MM.1S (cell line): ENCODE measurements around the gene PHLDB1.

Experiments used
- DNase-seq: peaks from one replicate; pipeline ENCODE4 v3.0.0-alpha.2; 2015
- H2AFZ ChIP-seq: fragments of 300-600 bp; sonication (generic); 2 replicates; pipeline ENCODE4 v1.6.0; 2016; ENCODE audit warnings: antibody characterized with exemption, low read length
- H3F3A ChIP-seq: fragments of 300-600 bp; sonication (generic); 2 replicates; pipeline ENCODE4 v1.6.1; 2016; ENCODE audit warnings: mild to moderate bottlenecking, antibody characterized with exemption, low read length, moderate library complexity, mixed read lengths; ENCODE audit not compliant: insufficient read depth
- H3K27ac ChIP-seq: fragments of 300-600 bp; sonication (generic); 2 replicates; pipeline ENCODE4 v1.5.1; 2016; ENCODE audit warnings: mild to moderate bottlenecking, low read length
- H3K27me3 ChIP-seq: fragments of 300-600 bp; sonication (generic); replicated peaks from 2 replicates; pipeline ENCODE4 v1.6.0; 2016; ENCODE audit warnings: low read length; ENCODE audit not compliant: insufficient read depth
- H3K36me3 ChIP-seq: fragments of 300-600 bp; sonication (generic); replicated peaks from 2 replicates; pipeline ENCODE4 v1.6.1; 2016; ENCODE audit warnings: mild to moderate bottlenecking, low read length, mixed read lengths; ENCODE audit not compliant: insufficient read depth
- H3K4me1 ChIP-seq: fragments of 300-600 bp; sonication (generic); 2 replicates; pipeline ENCODE4 v1.6.1; 2016; ENCODE audit warnings: low read length, mixed read lengths
- H3K4me2 ChIP-seq: fragments of 300-600 bp; sonication (generic); 2 replicates; pipeline ENCODE4 v1.6.0; 2016; ENCODE audit warnings: low read depth, low read length
- H3K4me3 ChIP-seq: fragments of 300-600 bp; sonication (generic); 2 replicates; pipeline ENCODE4 v1.5.1; 2016; ENCODE audit warnings: low read length, mixed read lengths
- H3K79me2 ChIP-seq: fragments of 300-600 bp; sonication (generic); 2 replicates; pipeline ENCODE4 v1.6.1; 2016; ENCODE audit warnings: mixed run types, low read length, mixed read lengths
- H3K9ac ChIP-seq: fragments of 300-600 bp; sonication (generic); 2 replicates; pipeline ENCODE4 v1.6.1; 2016; ENCODE audit warnings: low read length, mixed read lengths
- H3K9me2 ChIP-seq: fragments of 300-600 bp; sonication (generic); replicated peaks from 2 replicates; pipeline ENCODE4 v1.6.1; 2016; ENCODE audit warnings: mild to moderate bottlenecking, low read length, mixed read lengths; ENCODE audit not compliant: insufficient read depth
- H3K9me3 ChIP-seq: fragments of 300-600 bp; sonication (generic); replicated peaks from 2 replicates; pipeline ENCODE4 v1.6.1; 2016; ENCODE audit warnings: mild to moderate bottlenecking, low read length, mixed read lengths; ENCODE audit not compliant: insufficient read depth
- H4K20me1 ChIP-seq: fragments of 300-600 bp; sonication (generic); 2 replicates; pipeline ENCODE4 v1.6.1; 2016; ENCODE audit warnings: mild to moderate bottlenecking, low read length, moderate library complexity, mixed read lengths; ENCODE audit not compliant: insufficient read depth
- EZH2 ChIP-seq: fragments of 300-600 bp; sonication (generic); optimal IDR thresholded peaks from 2 replicates; pipeline ENCODE3; 2017; ENCODE audit warnings: low read depth, mild to moderate bottlenecking, antibody characterized with exemption, low read length, mixed read lengths
- EZH2phosphoT487 ChIP-seq: fragments of 300-600 bp; sonication (generic); IDR thresholded peaks from 2 replicates; pipeline ENCODE4 v1.6.1; 2018; ENCODE audit warnings: antibody characterized with exemption, low read length
- TF ChIP-seq, protein P1 (sequence below): fragments of 300-600 bp; sonication (generic); IDR thresholded peaks from 2 replicates; pipeline ENCODE4 v1.5.1; 2016; ENCODE audit warnings: antibody characterized with exemption, low read length, mixed read lengths

The PHLDB1 gene

DNA sequence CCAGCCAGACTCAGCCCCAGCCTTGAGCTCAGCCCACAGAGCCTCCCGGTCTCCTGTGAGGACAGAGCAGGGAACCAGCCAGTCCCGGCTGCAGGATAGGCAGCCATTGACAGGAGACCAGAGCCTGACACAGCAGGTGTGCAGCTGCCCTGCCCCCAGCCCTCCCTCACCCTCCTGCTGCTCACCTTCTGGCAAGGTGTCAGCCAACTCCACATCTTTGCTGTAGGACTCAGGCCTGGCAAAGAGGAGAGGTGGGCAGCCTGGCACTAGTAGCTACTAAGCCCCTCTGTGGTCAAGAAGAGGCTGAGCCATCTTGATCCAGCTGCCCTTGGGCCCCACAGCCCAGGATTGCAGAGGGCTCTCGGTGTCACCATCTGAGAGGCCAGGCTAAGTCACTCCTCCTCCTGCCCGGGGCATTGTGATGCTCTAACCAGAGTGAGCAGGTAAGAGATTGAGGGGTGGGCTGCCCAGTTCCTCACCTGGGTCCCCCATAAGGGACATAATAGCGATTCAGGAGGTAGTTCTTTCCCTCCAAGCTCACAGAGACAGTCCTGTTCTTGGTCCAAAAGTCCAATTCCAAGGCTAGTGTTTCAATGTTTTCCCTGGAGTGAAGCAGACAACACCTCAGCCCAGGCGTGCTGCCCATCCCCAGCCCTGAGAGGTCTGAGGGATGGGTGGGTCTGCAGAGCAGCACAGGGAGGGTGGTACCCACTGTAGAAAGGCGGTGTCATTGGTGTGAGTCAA lies 53.4 kb downstream of the PHLDB1 start:
- H3K27me3 ChIP-seq, result no peaks in the 10 kb centered on the region
- H3K27ac ChIP-seq, result no peak overlapping the region
- no peak for TF ChIP-seq EZH2
- no peak for TF ChIP-seq EZH2phosphoT487
- TF ChIP-seq, protein P1, sequence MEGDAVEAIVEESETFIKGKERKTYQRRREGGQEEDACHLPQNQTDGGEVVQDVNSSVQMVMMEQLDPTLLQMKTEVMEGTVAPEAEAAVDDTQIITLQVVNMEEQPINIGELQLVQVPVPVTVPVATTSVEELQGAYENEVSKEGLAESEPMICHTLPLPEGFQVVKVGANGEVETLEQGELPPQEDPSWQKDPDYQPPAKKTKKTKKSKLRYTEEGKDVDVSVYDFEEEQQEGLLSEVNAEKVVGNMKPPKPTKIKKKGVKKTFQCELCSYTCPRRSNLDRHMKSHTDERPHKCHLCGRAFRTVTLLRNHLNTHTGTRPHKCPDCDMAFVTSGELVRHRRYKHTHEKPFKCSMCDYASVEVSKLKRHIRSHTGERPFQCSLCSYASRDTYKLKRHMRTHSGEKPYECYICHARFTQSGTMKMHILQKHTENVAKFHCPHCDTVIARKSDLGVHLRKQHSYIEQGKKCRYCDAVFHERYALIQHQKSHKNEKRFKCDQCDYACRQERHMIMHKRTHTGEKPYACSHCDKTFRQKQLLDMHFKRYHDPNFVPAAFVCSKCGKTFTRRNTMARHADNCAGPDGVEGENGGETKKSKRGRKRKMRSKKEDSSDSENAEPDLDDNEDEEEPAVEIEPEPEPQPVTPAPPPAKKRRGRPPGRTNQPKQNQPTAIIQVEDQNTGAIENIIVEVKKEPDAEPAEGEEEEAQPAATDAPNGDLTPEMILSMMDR, result no peak
- H3K9me3 ChIP-seq, result no peaks in the 10 kb centered on the region
- H3K4me2 ChIP-seq, result no peak overlapping the region
- no peaks in the 10 kb centered on the region for H3F3A ChIP-seq
- H3K79me2 ChIP-seq, result no peaks in the 10 kb centered on the region
- H4K20me1 ChIP-seq, result no peaks in the 10 kb centered on the region
- H3K4me1 ChIP-seq, result no peaks in the 10 kb centered on the region
- H3K9me2 ChIP-seq, result no peaks in the 10 kb centered on the region
- no peak overlapping the region for H3K9ac ChIP-seq
- H2AFZ ChIP-seq, result no peak overlapping the region
- no peak overlapping the region for H3K4me3 ChIP-seq
- DNase-seq, result no peak
- H3K36me3 ChIP-seq, result no peaks in the 10 kb centered on the region

DNA sequence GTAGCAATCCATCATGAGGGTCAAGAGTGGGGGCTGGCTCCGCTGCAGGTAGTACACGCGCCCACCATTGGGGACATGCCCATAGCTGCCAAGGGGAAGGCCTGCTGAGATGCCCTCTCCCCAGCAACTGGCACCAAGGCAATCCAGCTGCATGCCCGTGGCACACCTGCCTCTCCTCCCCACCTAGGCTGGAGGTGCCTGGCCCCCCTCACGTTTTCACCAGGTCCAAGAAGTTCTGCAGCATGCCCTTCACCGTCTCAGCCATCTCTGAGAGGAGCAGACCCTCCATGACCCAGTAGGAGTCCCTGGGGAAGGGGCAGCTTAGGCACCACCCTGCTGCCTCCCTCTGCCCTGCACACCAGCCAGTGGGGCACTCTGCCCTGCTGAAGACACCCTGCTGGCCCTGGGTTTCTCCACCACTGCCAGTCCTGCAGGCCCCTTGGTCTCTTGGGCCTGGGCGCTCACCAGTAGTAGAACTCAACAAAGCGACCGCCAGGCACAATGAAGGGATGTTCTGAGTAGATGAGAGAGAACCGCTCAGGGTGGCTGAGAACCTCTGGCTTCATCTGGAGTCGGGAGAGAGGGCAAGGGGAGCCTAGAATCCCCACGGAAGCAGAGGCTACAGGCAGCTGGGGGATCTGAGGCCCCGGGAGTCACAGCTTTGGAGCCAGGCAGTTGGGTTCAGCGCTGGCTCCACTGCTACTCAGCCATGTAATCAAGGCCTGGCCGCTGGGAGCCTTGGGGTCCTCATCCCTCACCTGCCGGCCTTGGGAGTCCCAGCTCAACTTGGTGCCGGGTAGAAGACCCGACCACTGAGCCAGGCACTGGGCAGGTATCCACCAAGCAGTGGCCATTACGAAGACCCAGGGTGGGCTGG lies 54.2 kb downstream of the PHLDB1 start:
- H3K4me2 ChIP-seq, result no peak overlapping the region
- H3K4me1 ChIP-seq, result no peaks in the 10 kb centered on the region
- H3K36me3 ChIP-seq, result no peaks in the 10 kb centered on the region
- no peak overlapping the region for H3K9ac ChIP-seq
- H3K9me3 ChIP-seq, result no peaks in the 10 kb centered on the region
- no peak overlapping the region for H3K27ac ChIP-seq
- H3F3A ChIP-seq, result no peaks in the 10 kb centered on the region
- no peaks in the 10 kb centered on the region for H4K20me1 ChIP-seq
- H2AFZ ChIP-seq, result no peak overlapping the region
- H3K9me2 ChIP-seq, result no peaks in the 10 kb centered on the region
- no peaks in the 10 kb centered on the region for H3K79me2 ChIP-seq
- DNase-seq, result no peak
- H3K27me3 ChIP-seq, result no peaks in the 10 kb centered on the region
- TF ChIP-seq, protein P1, result no peak
- no peak for TF ChIP-seq EZH2phosphoT487
- no peak for TF ChIP-seq EZH2
- H3K4me3 ChIP-seq, result no peak overlapping the region

DNA sequence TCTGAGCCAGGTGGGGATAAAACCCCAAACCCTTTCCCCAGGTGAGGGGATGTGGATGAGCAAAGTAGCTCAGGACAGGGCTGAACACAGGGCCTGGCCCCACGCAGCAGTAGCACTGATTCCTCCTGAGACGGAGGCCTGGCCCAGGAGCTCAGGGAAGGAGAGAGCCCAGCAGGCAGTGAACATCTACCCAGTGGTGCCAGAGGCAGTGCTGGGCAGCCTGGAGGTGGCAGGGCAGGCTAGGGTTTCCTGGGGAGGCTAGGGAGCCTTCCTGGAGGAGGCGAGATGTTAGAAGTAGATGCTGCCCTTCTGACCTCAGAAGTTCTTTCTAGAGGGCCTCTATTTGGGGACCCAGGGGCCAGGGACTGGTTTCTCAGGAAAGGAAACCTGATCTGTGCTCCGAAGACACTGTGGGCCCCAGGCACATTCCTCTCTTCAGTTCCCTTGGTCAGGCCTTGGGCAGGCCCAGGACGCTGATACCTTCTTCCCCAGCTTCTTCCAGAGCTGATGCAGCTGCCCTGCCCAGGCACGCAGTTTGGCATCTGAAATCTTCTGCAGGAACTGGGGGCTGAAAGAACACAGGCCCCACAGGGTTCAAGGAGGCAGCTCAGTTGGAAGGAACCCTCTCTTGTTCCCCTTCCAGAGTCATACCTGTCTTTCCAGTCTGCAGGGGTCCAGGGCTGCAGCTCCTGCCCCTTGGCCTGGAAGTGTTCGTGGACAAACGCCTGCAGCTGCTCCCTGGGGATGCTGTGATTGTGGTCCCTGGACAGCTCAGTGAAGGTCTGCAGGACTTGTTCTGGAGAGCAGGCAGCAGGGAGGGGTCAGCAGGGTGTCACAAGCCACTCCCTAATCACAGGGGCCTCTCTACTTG lies 55.2 kb downstream of the PHLDB1 start:
- H3K27ac ChIP-seq, result no peak overlapping the region
- H3K9ac ChIP-seq, result no peak overlapping the region
- no peaks in the 10 kb centered on the region for H3F3A ChIP-seq
- no peak overlapping the region for H2AFZ ChIP-seq
- H3K4me3 ChIP-seq, result no peak overlapping the region
- H3K4me1 ChIP-seq, result no peaks in the 10 kb centered on the region
- no peaks in the 10 kb centered on the region for H3K9me3 ChIP-seq
- H4K20me1 ChIP-seq, result no peaks in the 10 kb centered on the region
- H3K4me2 ChIP-seq, result no peak overlapping the region
- DNase-seq, result no peak
- no peak for TF ChIP-seq EZH2phosphoT487
- TF ChIP-seq, protein P1, result no peak
- no peak for TF ChIP-seq EZH2
- H3K27me3 ChIP-seq, result no peaks in the 10 kb centered on the region
- no peaks in the 10 kb centered on the region for H3K79me2 ChIP-seq
- no peaks in the 10 kb centered on the region for H3K9me2 ChIP-seq
- no peaks in the 10 kb centered on the region for H3K36me3 ChIP-seq
